GM18858 (cell line): ENCODE results near the gene TM4SF18.
"Not testable (repeated sequence)": the region's sequence is repeated elsewhere in the genome, so short reads cannot be mapped to it uniquely, and the experiment has no call there.

Experiments
- ATAC-seq: cut with Tn5 transposase; IDR thresholded peaks from one replicate; pipeline ENCODE4 v1.9.1; 2021; ENCODE audit not compliant: unreplicated experiment

The TM4SF18 gene

GRCh38 chr3:149368674-149369497, 35.5 kb upstream of the TM4SF18 start:
- ATAC-seq: no peak

- no peak for ATAC-seq
Measured at GRCh38 chr3:149368201-149368673, 34.8 kb upstream of the TM4SF18 start.

GRCh38 chr3:149366941-149367840, 33.8 kb upstream of the TM4SF18 start:
- ATAC-seq: no peak

- no peak for ATAC-seq
Measured at GRCh38 chr3:149366031-149366430, 32.6 kb upstream of the TM4SF18 start.

GRCh38 chr3:149364624-149365023, 31.2 kb upstream of the TM4SF18 start:
- ATAC-seq: no peak

- ATAC-seq: no peak
Measured at GRCh38 chr3:149363053-149363452, 29.6 kb upstream of the TM4SF18 start.

GRCh38 chr3:149362366-149362765, 28.9 kb upstream of the TM4SF18 start:
- ATAC-seq: no peak

- ATAC-seq: no peak
Measured at GRCh38 chr3:149356630-149357029, 23.2 kb upstream of the TM4SF18 start.

GRCh38 chr3:149356044-149356592, 22.7 kb upstream of the TM4SF18 start:
- ATAC-seq: no peak

- no peak for ATAC-seq
Measured at GRCh38 chr3:149353581-149354184, 20.2 kb upstream of the TM4SF18 start.

GRCh38 chr3:149352556-149352955, 19.1 kb upstream of the TM4SF18 start:
- peak; percentile 91 for ATAC-seq

- no peak for ATAC-seq
Measured at GRCh38 chr3:149343951-149344350, 10.5 kb upstream of the TM4SF18 start.

GRCh38 chr3:149342413-149343380, 9.3 kb upstream of the TM4SF18 start:
- no peak for ATAC-seq

GRCh38 chr3:149340310-149340933, 7.0 kb upstream of the TM4SF18 start:
- ATAC-seq: no peak

GRCh38 chr3:149339931-149340309, 6.5 kb upstream of the TM4SF18 start:
- ATAC-seq: no peak

- not testable (repeated sequence) for ATAC-seq
Measured at GRCh38 chr3:149337486-149337885, 4.0 kb upstream of the TM4SF18 start.

GRCh38 chr3:149336925-149337324, 3.5 kb upstream of the TM4SF18 start:
- ATAC-seq: no peak

- ATAC-seq: no peak
Measured at GRCh38 chr3:149332771-149333170, 665 bp downstream of the TM4SF18 start.

GRCh38 chr3:149332227-149332765, 1.1 kb downstream of the TM4SF18 start:
- ATAC-seq: no peak
